PC-9 (cell line): ENCODE measurements around the gene ABCA6. TPM values are rescaled to one million over a fixed set of nuclear protein-coding genes. Genes with fewer than 3 reads are reported as not detected.

Source experiments
- BruUV-seq: library from RNA; stranded (reverse); fragments of 400-500 nt; replicated peaks from 2 replicates; lab custom pipeline; 2021; lab: Mats Ljungman, UMichigan
- CTCF ChIA-PET: fragments of 300-600 bp; sonication (Branson Sonifier 250); formaldehyde crosslinking; loops from one replicate; lab custom pipeline; 2022; ENCODE audit warnings: antibody characterized with exemption; lab: Charles Lee
- POLR2A ChIA-PET: fragments of 300-600 bp; sonication (Branson Sonifier 250); formaldehyde crosslinking; loops from one replicate; lab custom pipeline; 2022; ENCODE audit warnings: antibody characterized with exemption; ENCODE audit not compliant: unreplicated experiment; lab: Charles Lee
- DNase-seq, 2 experiments: peaks; one replicate each; pipeline versions ENCODE4 v3.0.0 to v3.0.0-alpha.2; 2015 to 2022; ENCODE audit warnings: mixed read lengths in 1 of 2
- H2AFZ ChIP-seq: fragments of 200-600 bp; sonication (generic); 2 replicates; pipeline ENCODE4 v1.8.1; 2017; ENCODE audit warnings: antibody characterized with exemption
- H3F3A ChIP-seq: fragments of 200-600 bp; sonication (generic); 2 replicates; pipeline ENCODE4 v1.8.1; 2017; ENCODE audit warnings: antibody characterized with exemption, mild to moderate bottlenecking, low read depth; ENCODE audit not compliant: insufficient read depth
- H3K27ac ChIP-seq: fragments of 200-600 bp; sonication (generic); 2 replicates; pipeline ENCODE4 v1.6.1; 2016; ENCODE audit warnings: mixed run types
- H3K27me3 ChIP-seq: fragments of 200-600 bp; sonication (generic); 2 replicates; pipeline ENCODE4 v1.6.1; 2016; ENCODE audit warnings: low read depth, mixed run types; ENCODE audit not compliant: insufficient read depth
- H3K36me3 ChIP-seq: fragments of 200-600 bp; sonication (generic); 2 replicates; pipeline ENCODE4 v1.6.1; 2016; ENCODE audit warnings: low read depth, mixed run types
- H3K4me1 ChIP-seq: fragments of 200-600 bp; sonication (generic); replicated peaks from 2 replicates; pipeline ENCODE4 v1.6.1; 2016; ENCODE audit warnings: mixed run types; ENCODE audit not compliant: insufficient read depth
- H3K4me2 ChIP-seq: fragments of 200-600 bp; sonication (generic); 2 replicates; pipeline ENCODE4 v1.6.1; 2017; ENCODE audit warnings: mixed run types
- H3K4me3 ChIP-seq: fragments of 200-600 bp; sonication (generic); 2 replicates; pipeline ENCODE4 v1.6.1; 2016; ENCODE audit warnings: mixed run types
- H3K79me2 ChIP-seq: fragments of 200-600 bp; sonication (generic); 2 replicates; pipeline ENCODE4 v1.6.1; 2017; ENCODE audit warnings: low read depth, mixed run types
- H3K9me2 ChIP-seq: fragments of 200-600 bp; sonication (generic); 2 replicates; pipeline ENCODE4 v1.8.1; 2017; ENCODE audit warnings: mild to moderate bottlenecking; ENCODE audit not compliant: insufficient read depth
- H3K9me3 ChIP-seq: fragments of 200-600 bp; sonication (generic); 2 replicates; pipeline ENCODE4 v1.8.1; 2016; ENCODE audit warnings: low read depth; ENCODE audit not compliant: insufficient read depth
- H4K20me1 ChIP-seq: fragments of 200-600 bp; sonication (generic); 2 replicates; pipeline ENCODE4 v1.8.1; 2017; ENCODE audit not compliant: insufficient read depth
- EZH2 ChIP-seq: fragments of 200-600 bp; sonication (generic); IDR thresholded peaks from 2 replicates; pipeline ENCODE4 v1.8.0; 2017; ENCODE audit warnings: antibody characterized with exemption, low read depth
- intact Hi-C: fragments of 100-400 bp; cut with micrococcal nuclease; formaldehyde crosslinking; loops from one replicate; pipeline ENCODE4 v1.10.0; 2022; ENCODE audit not compliant: unreplicated experiment
- total RNA-seq: library from RNA; stranded (reverse); gene quantifications from 2 replicates; pipeline ENCODE4 v1.2.3, GENCODE V29; 2021
- TF ChIP-seq, protein P1 (sequence below): fragments of 200-600 bp; sonication (generic); conservative IDR thresholded peaks from 2 replicates; pipeline ENCODE4 v1.6.1; 2017; ENCODE audit warnings: mixed run types, antibody characterized with exemption, mild to moderate bottlenecking, moderate library complexity

Gene ABCA6
- total RNA-seq, 1 experiment from 2014 or later = not detected

- Histone ChIP-seq H3K27me3 (no peaks in the 10 kb centered on the region), H3K27ac (no peak overlapping the region), H4K20me1 (no peaks in the 10 kb centered on the region), H3F3A (no peaks in the 10 kb centered on the region), H3K4me2 (no peak overlapping the region), H3K9me3 (0 out of 2 replicates have a peak, but pooled peaks cover 4% of the 10 kb centered on the region), H3K4me3 (no peak overlapping the region), H3K9me2 (peaks cover 4% of the 10 kb centered on the region), H3K36me3 (no peaks in the 10 kb centered on the region), H3K4me1 (no peaks in the 10 kb centered on the region), H2AFZ (no peak overlapping the region), H3K79me2 (no peaks in the 10 kb centered on the region)
- no TSS peak for BruUV-seq
- no peak for TF ChIP-seq EZH2
- ChIA-PET POLR2A (no interaction called here), CTCF (no interaction called here)
- intact Hi-C loops = no loop called here
- DNase-seq = no peak
These were observed 5.8 kb upstream of the ABCA6 start for GRCh38 chr17:69147460-69147859.

- H3F3A ChIP-seq = no peaks in the 10 kb centered on the region
- no peak overlapping the region for H3K27ac ChIP-seq
- H3K4me3 ChIP-seq = no peak overlapping the region
- no peak for DNase-seq
- no TSS peak for BruUV-seq
- H3K27me3 ChIP-seq = no peaks in the 10 kb centered on the region
- TF ChIP-seq EZH2 = no peak
- TF ChIP-seq, protein P1, sequence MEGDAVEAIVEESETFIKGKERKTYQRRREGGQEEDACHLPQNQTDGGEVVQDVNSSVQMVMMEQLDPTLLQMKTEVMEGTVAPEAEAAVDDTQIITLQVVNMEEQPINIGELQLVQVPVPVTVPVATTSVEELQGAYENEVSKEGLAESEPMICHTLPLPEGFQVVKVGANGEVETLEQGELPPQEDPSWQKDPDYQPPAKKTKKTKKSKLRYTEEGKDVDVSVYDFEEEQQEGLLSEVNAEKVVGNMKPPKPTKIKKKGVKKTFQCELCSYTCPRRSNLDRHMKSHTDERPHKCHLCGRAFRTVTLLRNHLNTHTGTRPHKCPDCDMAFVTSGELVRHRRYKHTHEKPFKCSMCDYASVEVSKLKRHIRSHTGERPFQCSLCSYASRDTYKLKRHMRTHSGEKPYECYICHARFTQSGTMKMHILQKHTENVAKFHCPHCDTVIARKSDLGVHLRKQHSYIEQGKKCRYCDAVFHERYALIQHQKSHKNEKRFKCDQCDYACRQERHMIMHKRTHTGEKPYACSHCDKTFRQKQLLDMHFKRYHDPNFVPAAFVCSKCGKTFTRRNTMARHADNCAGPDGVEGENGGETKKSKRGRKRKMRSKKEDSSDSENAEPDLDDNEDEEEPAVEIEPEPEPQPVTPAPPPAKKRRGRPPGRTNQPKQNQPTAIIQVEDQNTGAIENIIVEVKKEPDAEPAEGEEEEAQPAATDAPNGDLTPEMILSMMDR = no peak
- no peaks in the 10 kb centered on the region for H3K9me3 ChIP-seq
- intact Hi-C loops = no loop called here
- no peaks in the 10 kb centered on the region for H4K20me1 ChIP-seq
- no peak overlapping the region for H3K4me2 ChIP-seq
- H3K4me1 ChIP-seq = no peaks in the 10 kb centered on the region
- H3K79me2 ChIP-seq = no peaks in the 10 kb centered on the region
- H3K9me2 ChIP-seq = peaks cover 4% of the 10 kb centered on the region
- ChIA-PET POLR2A (interaction anchor here (0.7 kb wide), 1 partner anchor 44 kb away, joined by 4 read pairs; no protein-coding TSS in a partner anchor), CTCF (no interaction called here)
- H2AFZ ChIP-seq = peak overlapping the region; percentile 19
- no peaks in the 10 kb centered on the region for H3K36me3 ChIP-seq
These were observed 2.9 kb upstream of the ABCA6 start for GRCh38 chr17:69144331-69145255.

DNA sequence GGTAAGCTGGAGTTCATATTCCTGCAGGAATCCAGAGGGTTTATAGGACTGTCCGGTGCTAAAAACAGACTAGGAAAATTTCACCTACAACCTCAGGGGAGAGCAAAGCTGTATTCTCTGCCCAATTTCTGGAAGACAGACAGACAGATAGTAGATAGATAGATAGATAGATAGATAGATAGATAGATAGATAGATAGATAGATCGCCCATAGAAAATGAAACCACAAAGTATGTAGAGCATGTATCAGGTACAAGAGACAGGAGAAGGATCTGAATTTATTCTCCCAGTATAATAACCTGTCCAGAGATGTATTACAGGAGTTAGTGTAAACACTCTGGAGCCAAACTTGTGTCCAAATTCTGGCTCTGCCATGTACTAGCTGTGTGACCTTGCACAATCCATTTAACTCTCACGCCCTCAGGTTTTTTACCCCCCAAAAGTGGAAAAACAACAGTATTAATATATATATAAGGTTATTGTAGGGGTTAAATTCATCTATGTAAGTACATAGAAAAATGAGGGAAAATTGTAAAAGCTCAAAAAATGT, 2.1 kb upstream of the ABCA6 start:
- intact Hi-C loops = no loop called here
- no peak for DNase-seq
- ChIA-PET POLR2A (no interaction called here), CTCF (no interaction called here)
- TF ChIP-seq, protein P1 = no peak
- no peak for TF ChIP-seq EZH2
- Histone ChIP-seq H4K20me1 (no peaks in the 10 kb centered on the region), H2AFZ (no peak overlapping the region), H3K27ac (no peak overlapping the region), H3K4me2 (no peak overlapping the region), H3K27me3 (no peaks in the 10 kb centered on the region), H3K4me1 (no peaks in the 10 kb centered on the region), H3F3A (no peaks in the 10 kb centered on the region), H3K36me3 (no peaks in the 10 kb centered on the region), H3K79me2 (no peaks in the 10 kb centered on the region), H3K9me2 (peaks cover 4% of the 10 kb centered on the region), H3K4me3 (no peak overlapping the region), H3K9me3 (no peaks in the 10 kb centered on the region)
- no TSS peak for BruUV-seq
